H1 (cell line): ENCODE measurements around the gene AP1G2. TPM values are rescaled to one million over a fixed set of nuclear protein-coding genes. Genes with fewer than 3 reads are reported as not detected.
A peak's percentile ranks its signal among the peaks of the same experiment; 100 is the strongest.

Experiments used
- CTCF ChIA-PET: fragments of 300-600 bp; sonication (Branson Sonifier 250); formaldehyde crosslinking; loops from one replicate; lab custom pipeline; 2021; ENCODE audit not compliant: partially characterized antibody; lab: Charles Lee
- POLR2A ChIA-PET: fragments of 300-600 bp; sonication (Branson Sonifier 250); formaldehyde crosslinking; loops from one replicate; lab custom pipeline; 2021; ENCODE audit warnings: inconsistent platforms; ENCODE audit not compliant: partially characterized antibody; lab: Charles Lee
- DNase-seq, 2 experiments: peaks; one replicate each; pipeline versions ENCODE4 v3.0.0 to v3.0.0-alpha.2; 2010 to 2022; ENCODE audit warnings: low spot score in 2 of 2, low read depth in 1 of 2, mixed read lengths in 1 of 2
- FAIRE-seq: peaks from 2 replicates; lab custom pipeline; 2011; peaks lifted over from hg19 to GRCh38; lab: Jason Lieb, UNC
- H2AFZ ChIP-seq: 2 replicates; pipeline ENCODE4 v1.8.1; 2012; ENCODE audit warnings: low read length, inconsistent platforms
- H2AK5ac ChIP-seq: 2 replicates; pipeline ENCODE4 v1.6.1; 2013; ENCODE audit warnings: low read depth, low read length
- H2BK120ac ChIP-seq: replicated peaks from 2 replicates; pipeline ENCODE3; 2013; ENCODE audit warnings: low read depth, low read length, inconsistent platforms
- H2BK12ac ChIP-seq: 2 replicates; pipeline ENCODE4 v1.6.1; 2013; ENCODE audit warnings: low read depth, low read length
- H2BK15ac ChIP-seq: 2 replicates; pipeline ENCODE4 v1.6.1; 2013; ENCODE audit warnings: low read length
- H2BK20ac ChIP-seq: 2 replicates; pipeline ENCODE4 v1.6.1; 2013; ENCODE audit warnings: low read length
- H2BK5ac ChIP-seq: 2 replicates; pipeline ENCODE4 v1.6.1; 2013; ENCODE audit warnings: low read depth, low read length
- H3K14ac ChIP-seq: 2 replicates; pipeline ENCODE4 v1.6.1; 2013; ENCODE audit warnings: inconsistent platforms; ENCODE audit not compliant: insufficient read length
- H3K18ac ChIP-seq: 2 replicates; pipeline ENCODE4 v1.6.1; 2013; ENCODE audit warnings: low read length; ENCODE audit errors: extremely low read depth
- H3K23ac ChIP-seq: 2 replicates; pipeline ENCODE4 v1.6.1; 2013; ENCODE audit warnings: inconsistent platforms; ENCODE audit not compliant: insufficient read length
- H3K23me2 ChIP-seq: 2 replicates; pipeline ENCODE4 v1.6.1; 2013; ENCODE audit warnings: low read depth, low read length
- H3K27ac ChIP-seq: 2 replicates; pipeline ENCODE4 v1.6.1; 2011; ENCODE audit warnings: low read depth, low read length, inconsistent platforms
- H3K27me3 ChIP-seq, 4 experiments: replicated peaks in 1 of 4; 1 replicate in 1 of 4; 2 replicates in 3 of 4; pipeline versions ENCODE4 v1.6.1 to v1.8.1; 2011 to 2013; ENCODE audit warnings: low read length in 3 of 4, mild to moderate bottlenecking in 3 of 4, inconsistent platforms in 2 of 4, mixed read lengths in 2 of 4, moderate library complexity in 1 of 4; ENCODE audit not compliant: control insufficient read depth in 3 of 4, insufficient read depth in 3 of 4; ENCODE audit errors: extremely low read depth in 1 of 4
- H3K36me3 ChIP-seq, 4 experiments: 2 replicates each; pipeline versions ENCODE4 v1.6.1 to v1.8.1; 2011 to 2013; ENCODE audit warnings: mild to moderate bottlenecking in 4 of 4, low read length in 3 of 4, moderate library complexity in 2 of 4, control low read depth in 1 of 4, inconsistent platforms in 1 of 4; ENCODE audit not compliant: insufficient read depth in 4 of 4, control insufficient read depth in 2 of 4
- H3K4ac ChIP-seq: replicated peaks from 2 replicates; pipeline ENCODE3; 2013; ENCODE audit warnings: low read length, low read depth, mixed read lengths, inconsistent platforms; ENCODE audit not compliant: insufficient read length
- H3K4me1 ChIP-seq, 4 experiments: replicated peaks in 1 of 4; 1 replicate in 1 of 4; 2 replicates in 3 of 4; pipeline versions ENCODE4 v1.6.1 to v1.8.1; 2011 to 2013; ENCODE audit warnings: low read length in 3 of 4, inconsistent platforms in 2 of 4, mixed read lengths in 1 of 4; ENCODE audit not compliant: insufficient read depth in 4 of 4, control insufficient read depth in 3 of 4
- H3K4me2 ChIP-seq, 2 experiments: 2 replicates each; pipeline versions ENCODE4 v1.6.1 to v1.8.1; 2011 to 2013; ENCODE audit warnings: low read depth in 2 of 2, low read length in 2 of 2, control low read depth in 1 of 2, inconsistent platforms in 1 of 2, mild to moderate bottlenecking in 1 of 2; ENCODE audit not compliant: insufficient read depth in 1 of 2
- H3K4me3 ChIP-seq, 4 experiments: fragments of 200-600, 300-600 bp in 1 of 4; sonication (generic), shearing (Covaris generic), sonication (Bioruptor Twin) in 1 of 4; 2 replicates each; pipeline versions ENCODE4 v1.5.1 to v1.8.1; 2011 to 2016; ENCODE audit warnings: low read length in 4 of 4, low read depth in 3 of 4, control low read depth in 2 of 4, inconsistent platforms in 2 of 4, mild to moderate bottlenecking in 2 of 4, mixed read lengths in 1 of 4, moderate library complexity in 1 of 4; ENCODE audit not compliant: insufficient read depth in 2 of 4; ENCODE audit errors: extremely low read depth in 1 of 4
- H3K56ac ChIP-seq: replicated peaks from 2 replicates; pipeline ENCODE3; 2013; ENCODE audit warnings: low read depth, mild to moderate bottlenecking, mixed read lengths, low read length, inconsistent platforms; ENCODE audit not compliant: insufficient read length
- H3K79me1 ChIP-seq: 2 replicates; pipeline ENCODE4 v1.6.1; 2013; ENCODE audit warnings: low read depth, low read length, control low read depth
- H3K79me2 ChIP-seq, 2 experiments: 2 replicates each; pipeline versions ENCODE4 v1.6.1 to v1.8.1; 2012 to 2013; ENCODE audit warnings: low read length in 2 of 2, mild to moderate bottlenecking in 2 of 2, inconsistent platforms in 1 of 2; ENCODE audit not compliant: insufficient read depth in 2 of 2, control insufficient read depth in 1 of 2
- H3K9ac ChIP-seq, 4 experiments: replicated peaks in 1 of 4; 1 replicate in 1 of 4; 2 replicates in 3 of 4; pipeline versions ENCODE4 v1.6.1 to v1.8.1; 2011 to 2013; ENCODE audit warnings: low read depth in 3 of 4, low read length in 3 of 4, control low read depth in 2 of 4, mild to moderate bottlenecking in 2 of 4, moderate library complexity in 2 of 4, inconsistent platforms in 1 of 4; ENCODE audit errors: extremely low read depth in 1 of 4
- H3K9me3 ChIP-seq, 2 experiments: 2 replicates each; pipeline versions ENCODE4 v1.6.1 to v1.8.1; 2012 to 2013; ENCODE audit warnings: mild to moderate bottlenecking in 2 of 2, moderate library complexity in 2 of 2, control low read depth in 1 of 2, inconsistent platforms in 1 of 2, low read depth in 1 of 2, low read length in 1 of 2, mixed read lengths in 1 of 2; ENCODE audit not compliant: insufficient read depth in 2 of 2
- H4K20me1 ChIP-seq, 2 experiments: replicated peaks in 1 of 2; 2 replicates each; pipeline versions ENCODE3 to v1.8.1; 2011 to 2013; ENCODE audit warnings: inconsistent platforms in 2 of 2, low read length in 2 of 2, mild to moderate bottlenecking in 1 of 2; ENCODE audit not compliant: insufficient read depth in 2 of 2, control insufficient read depth in 1 of 2
- H4K5ac ChIP-seq: 2 replicates; pipeline ENCODE4 v1.6.1; 2013; ENCODE audit warnings: low read length, low read depth, mixed read lengths, inconsistent platforms; ENCODE audit not compliant: insufficient read length
- H4K8ac ChIP-seq: 2 replicates; pipeline ENCODE4 v1.8.0; 2013; ENCODE audit warnings: mild to moderate bottlenecking, moderate library complexity, low read length, inconsistent platforms; ENCODE audit not compliant: insufficient read depth; ENCODE audit errors: extremely low read depth
- H4K91ac ChIP-seq: replicated peaks from 2 replicates; pipeline ENCODE3; 2013; ENCODE audit warnings: low read length, mixed read lengths, inconsistent platforms; ENCODE audit not compliant: insufficient read length
- RXRA ChIP-seq: IDR thresholded peaks from 2 replicates; pipeline ENCODE4 v1.6.1; 2011; ENCODE audit warnings: low read depth, mild to moderate bottlenecking, low read length, moderate library complexity; ENCODE audit not compliant: insufficient read depth
- TCF12 ChIP-seq: IDR thresholded peaks from 2 replicates; pipeline ENCODE4 v1.6.1; 2011; ENCODE audit warnings: low read depth, mild to moderate bottlenecking, low read length
- WGBS, 2 experiments: shearing (Covaris generic) in 1 of 2; methylation state at CpG; one replicate each; pipeline versions ENCODE4 v1.1.6 to v1.1.7; 2013 to 2015; ENCODE audit warnings: low lambda C conversion rate in 2 of 2, mixed read lengths in 2 of 2, inconsistent platforms in 1 of 2, low coverage in 1 of 2, missing lambda C conversion rate in 1 of 2; ENCODE audit not compliant: insufficient replicate concordance in 2 of 2, insufficient coverage in 1 of 2, insufficient read length in 1 of 2; ENCODE audit errors: extremely low coverage in 1 of 2, missing lambda C conversion rate in 1 of 2; 5-methylcytosine and 5-hydroxymethylcytosine counted together
- polyA plus RNA-seq, 7 experiments: library from polyadenylated mRNA; depleted of rRNA in 3 of 7; stranded (reverse) in 5 of 7; unstranded in 2 of 7; fragments of >200 nt in 5 of 7; fragments of 200-250 nt in 2 of 7; gene quantifications; 1 replicate in 5 of 7; 2 replicates in 1 of 7; 4 replicates in 1 of 7; pipeline versions ENCODE4 v1.2.1 to v1.2.3, GENCODE V29; 2011 to 2013; ENCODE audit warnings: missing spikeins in 2 of 7, mixed read lengths in 2 of 7
- total RNA-seq: library from RNA; stranded (reverse); fragmentation: NEBNext Ultra II Directional; extraction: Animal tissue kit (Norgen Biotek cat#: 25700); gene quantifications from 2 replicates; pipeline ENCODE4 v1.2.1, GENCODE V29; 2021

Gene AP1G2
- total and polyA plus RNA-seq, 2 of the 8 experiments (the other 6 are each of a cell fraction or from before 2014, with no cell fraction given) = 70.9 to 134 TPM

- no peak overlapping the region for H3K9ac ChIP-seq
- H3K23ac ChIP-seq = no peak overlapping the region
- H3K14ac ChIP-seq = no peak overlapping the region
- no peaks in the 10 kb centered on the region; a peak in 1 of 4 replicates for H3K9me3 ChIP-seq
- POLR2A ChIA-PET = interaction anchor here (0.8 to 0.9 kb wide), 2 partner anchors 8 to 575 kb away, joined by 3 read pairs; no protein-coding TSS in a partner anchor
- H3K36me3 ChIP-seq = no peaks in the 10 kb centered on the region
- no peaks in the 10 kb centered on the region for H3K79me1 ChIP-seq
- no peak overlapping the region for H2BK5ac ChIP-seq
- no peak overlapping the region for H3K4me2 ChIP-seq
- H3K56ac ChIP-seq = no peak overlapping the region
- H2AFZ ChIP-seq = no peak overlapping the region
- H2BK20ac ChIP-seq = no peak overlapping the region
- H4K91ac ChIP-seq = peak overlapping the region; percentile 56
- no peak overlapping the region for H2AK5ac ChIP-seq
- H4K5ac ChIP-seq = no peak overlapping the region
- H3K18ac ChIP-seq = no peak overlapping the region
- H3K4me3 ChIP-seq = no peak overlapping the region
- no peak for DNase-seq
- no peaks in the 10 kb centered on the region for H4K20me1 ChIP-seq
- no peaks in the 10 kb centered on the region for H3K79me2 ChIP-seq
- H3K27me3 ChIP-seq = no peaks in the 10 kb centered on the region; a peak in 1 of 7 replicates
- no peak for FAIRE-seq
- H3K23me2 ChIP-seq = no peaks in the 10 kb centered on the region; the same call in 1 of the 2 replicates
- no peak overlapping the region for H4K8ac ChIP-seq
- TF ChIP-seq TCF12 = no peak
- no peak for TF ChIP-seq RXRA
- H3K4ac ChIP-seq = no peak overlapping the region
- no peaks in the 10 kb centered on the region for H3K4me1 ChIP-seq
- H2BK15ac ChIP-seq = no peak overlapping the region
- CTCF ChIA-PET = interaction anchor here (1.0 to 2.0 kb wide), 6 partner anchors 11 to 328 kb away, joined by 3 to 13 read pairs (median 4); no protein-coding TSS in a partner anchor
- H2BK120ac ChIP-seq = no peak overlapping the region
- 86% methylated on average over 12 of the region's 12 CpGs; no CpG with 5 or more reads in 1 of the 2 experiments for WGBS, 2 experiments
- H2BK12ac ChIP-seq = no peak overlapping the region
- no peak overlapping the region for H3K27ac ChIP-seq
Measured at GRCh38 chr14:23602181-23603095, 34.8 kb upstream of the AP1G2 start.
